HG02642 (cell line): Measurements from ENCODE around the gene DDX41.

Source experiments
- ATAC-seq: cut with Tn5 transposase; IDR thresholded peaks from one replicate; pipeline ENCODE4 v1.9.1; 2021; ENCODE audit warnings: mild to moderate bottlenecking; ENCODE audit not compliant: unreplicated experiment, poor library complexity

Gene DDX41

DNA sequence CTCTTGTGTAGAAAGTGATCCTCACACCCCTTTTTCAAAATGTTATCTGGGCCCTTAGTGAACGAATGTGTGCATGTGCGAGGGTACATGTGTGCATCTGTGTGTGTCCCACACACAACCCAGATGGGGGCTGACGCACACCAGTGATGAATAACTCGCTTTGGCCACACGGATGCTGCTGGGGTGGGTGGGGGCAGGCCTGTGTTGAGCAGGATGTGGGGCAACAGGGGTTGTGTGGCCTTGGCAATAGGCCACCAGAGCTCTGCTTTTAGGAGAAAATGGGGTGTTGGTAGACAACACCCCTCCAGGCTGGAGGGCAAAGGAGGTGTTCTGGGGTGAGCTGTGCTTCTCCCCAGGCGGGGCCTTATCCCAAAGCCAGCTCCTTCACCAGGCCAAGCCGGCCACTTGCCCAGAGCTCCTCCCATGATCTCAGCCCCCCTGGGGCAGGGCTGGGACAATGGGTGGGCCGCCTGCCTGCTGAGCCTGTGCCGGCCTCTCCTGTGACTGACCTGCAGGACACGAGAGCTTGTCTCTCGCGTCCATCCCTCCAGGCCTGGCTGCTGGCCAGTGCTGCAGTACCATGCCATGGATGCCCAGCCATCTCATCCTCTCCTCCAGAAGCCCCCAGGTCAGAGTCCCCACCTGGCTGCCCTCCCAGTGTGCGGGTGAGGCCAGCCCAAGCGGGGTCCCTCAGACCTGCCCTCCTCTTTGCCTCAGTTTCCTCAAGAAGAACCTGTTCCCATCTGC, 45.0 kb downstream of the DDX41 start:
- ATAC-seq, result no peak

GRCh38 chr5:177470759-177471536, 45.8 kb downstream of the DDX41 start:
- ATAC-seq, result no peak

DNA sequence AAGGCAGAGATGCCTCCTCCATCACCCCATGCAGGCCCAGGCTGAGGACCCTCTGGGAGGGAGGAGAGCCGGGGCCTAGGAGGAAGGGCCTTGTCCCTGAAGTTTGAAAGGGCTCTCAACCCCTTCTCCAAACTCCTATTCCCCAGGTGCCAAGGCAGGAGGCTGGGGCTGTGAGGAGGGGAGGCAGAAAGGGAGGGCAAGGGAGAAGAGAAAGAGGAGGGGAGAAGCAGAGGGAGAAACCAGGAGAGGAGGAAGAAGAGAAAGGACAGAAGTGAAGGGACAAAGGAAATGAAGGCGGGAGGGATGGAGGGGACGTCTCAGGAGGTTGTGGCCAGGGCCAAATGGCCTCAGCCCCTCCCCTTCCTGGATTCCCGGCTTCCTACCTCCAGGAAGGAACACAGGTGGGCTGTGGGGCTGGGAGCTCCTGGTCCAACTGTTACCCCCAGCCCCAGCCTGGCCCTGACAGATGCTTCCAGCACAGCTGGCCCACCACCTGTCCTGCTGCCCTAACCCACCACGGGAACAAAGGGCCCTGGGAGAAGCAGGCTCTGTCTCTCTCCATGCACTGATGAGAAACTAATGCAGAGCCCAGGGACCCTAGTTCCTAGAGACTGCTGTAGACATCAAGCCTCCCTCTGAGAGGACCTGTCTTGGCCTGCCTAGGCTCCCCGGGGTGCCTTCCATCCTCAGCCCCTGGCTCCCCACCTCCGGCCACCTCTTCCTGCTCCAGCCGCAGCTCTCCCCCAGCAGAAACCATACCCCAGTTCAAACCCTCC, 46.8 kb downstream of the DDX41 start:
- no peak for ATAC-seq

- no peak for ATAC-seq
Measured at GRCh38 chr5:177468685-177469628, 47.8 kb downstream of the DDX41 start.

GRCh38 chr5:177468329-177468684, 48.5 kb downstream of the DDX41 start:
- no peak for ATAC-seq

DNA sequence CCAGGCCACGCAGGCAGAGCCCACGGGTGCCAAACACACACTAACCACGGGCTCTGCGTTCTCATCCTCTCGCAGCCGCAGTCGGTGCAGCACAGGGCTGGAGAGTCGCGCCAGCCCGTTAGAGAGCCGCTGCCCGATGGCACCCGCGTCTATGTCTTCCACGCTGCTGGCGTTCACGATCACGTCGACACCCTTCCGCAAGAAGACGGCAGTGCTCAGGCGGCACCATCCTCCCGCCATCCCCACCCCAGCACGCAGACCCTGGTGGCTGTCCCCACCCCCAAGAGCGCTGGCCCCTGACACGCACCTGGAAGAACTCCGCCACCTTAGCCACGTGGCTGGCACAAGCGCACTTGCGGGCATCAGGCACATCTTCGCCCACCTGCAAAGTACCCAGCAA, 49.3 kb downstream of the DDX41 start:
- no peak for ATAC-seq

GRCh38 chr5:177466861-177467260, 49.9 kb downstream of the DDX41 start:
- ATAC-seq, result no peak

- no peak for ATAC-seq
Measured at GRCh38 chr5:177465044-177465443, 51.7 kb downstream of the DDX41 start.

DNA sequence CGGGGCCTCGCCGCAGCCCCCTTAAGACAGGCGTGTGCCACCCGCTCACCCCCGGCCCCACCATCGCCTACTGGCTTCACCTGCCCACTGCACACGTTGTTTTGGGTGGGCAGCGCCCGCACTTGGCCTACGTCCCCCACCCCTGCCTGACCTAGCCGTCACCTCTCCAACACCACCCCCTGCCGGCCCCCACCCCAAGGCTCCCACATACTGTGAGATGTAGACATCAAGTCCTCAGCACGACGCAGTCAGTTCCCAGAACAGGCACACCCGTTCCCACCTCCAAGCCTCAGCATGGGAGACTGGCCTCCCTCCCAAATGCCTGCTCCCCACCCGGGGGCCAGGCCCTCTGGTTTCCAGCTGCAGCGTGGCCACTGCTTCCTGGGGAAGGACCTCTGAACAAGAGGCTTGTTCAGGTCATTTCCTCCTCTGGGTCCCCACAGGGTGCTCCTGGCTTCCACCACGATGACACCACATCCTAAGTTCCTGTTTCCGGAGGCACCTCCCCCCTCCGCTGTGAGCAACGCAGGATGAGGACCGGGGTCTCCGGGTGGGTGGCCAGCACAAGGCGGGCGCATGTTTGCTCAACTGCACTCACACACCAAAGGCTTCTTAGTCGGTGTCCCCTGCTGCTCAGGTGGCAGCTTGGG, 54.6 kb downstream of the DDX41 start:
- ATAC-seq, result no peak
